ENCODE results near the gene LEKR1.

Gene LEKR1

DNA sequence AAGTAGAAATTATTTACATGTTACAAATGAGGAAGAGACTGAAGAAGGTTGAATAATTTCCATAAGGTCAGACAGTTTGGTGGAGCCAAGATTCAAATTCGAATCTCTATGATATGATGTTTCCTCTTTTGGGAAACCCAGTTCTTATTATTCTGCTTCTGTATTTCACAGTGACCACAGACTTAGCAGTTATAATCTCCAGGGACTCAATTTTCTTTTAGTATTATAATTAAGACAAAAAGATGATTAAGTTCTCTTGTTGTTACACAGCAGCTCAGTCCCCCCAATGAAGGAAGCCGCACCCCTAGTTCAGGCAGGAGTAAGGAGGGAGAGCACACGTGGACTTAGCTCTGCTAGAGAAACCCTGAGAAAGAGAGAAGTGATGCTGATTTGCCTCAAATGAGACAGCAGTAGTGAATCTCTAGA lies 203.2 kb downstream of the LEKR1 start:
- H3K9ac ChIP-seq (ENCODE audit: low read length), result no peak overlapping the region
- no peaks in the 10 kb centered on the region for H3K36me3 ChIP-seq (replicated peaks; ENCODE audit: insufficient read depth, low read length)
- no peaks in the 10 kb centered on the region for H3K4me1 ChIP-seq (ENCODE audit: low read length)
- H3K9me3 ChIP-seq (replicated peaks; ENCODE audit: insufficient read depth, low read length), result no peaks in the 10 kb centered on the region
- H3K4me3 ChIP-seq (ENCODE audit: low read length), result no peak overlapping the region
- no peaks in the 10 kb centered on the region for H3K79me2 ChIP-seq (ENCODE audit: low read length)
- no peak overlapping the region for H3K4me2 ChIP-seq (ENCODE audit: low read depth, low read length)
- no peaks in the 10 kb centered on the region for H3K27me3 ChIP-seq (replicated peaks; ENCODE audit: insufficient read depth, low read length)
- no peaks in the 10 kb centered on the region for H3F3A ChIP-seq (ENCODE audit: insufficient read depth, low read length)
- H3K27ac ChIP-seq (ENCODE audit: low read length), result no peak overlapping the region
- H3K9me2 ChIP-seq (replicated peaks; ENCODE audit: insufficient read depth, low read length), result no peaks in the 10 kb centered on the region
- DNase-seq, result no peak
- no peak overlapping the region for H2AFZ ChIP-seq (ENCODE audit: low read length)
- no peak for TF ChIP-seq CTCF (IDR thresholded peaks at IDR 0.05; ENCODE audit: low read length)
- TF ChIP-seq EZH2phosphoT487 (IDR thresholded peaks at IDR 0.05; ENCODE audit: low read length), result no peak
- TF ChIP-seq EZH2 (optimal IDR thresholded peaks at IDR 0.05; ENCODE audit: low read depth, low read length), result no peak
- no peaks in the 10 kb centered on the region for H4K20me1 ChIP-seq (ENCODE audit: insufficient read depth, low read length)

GRCh38 chr3:157030712-157031111 lies 204.6 kb downstream of the LEKR1 start:
- Histone ChIP-seq H3K4me1 (ENCODE audit: low read length) (no peaks in the 10 kb centered on the region), H3K4me2 (ENCODE audit: low read depth, low read length) (no peak overlapping the region), H3F3A (ENCODE audit: insufficient read depth, low read length) (no peaks in the 10 kb centered on the region), H3K79me2 (ENCODE audit: low read length) (no peaks in the 10 kb centered on the region), H3K36me3 (replicated peaks; ENCODE audit: insufficient read depth, low read length) (no peaks in the 10 kb centered on the region), H3K9me3 (replicated peaks; ENCODE audit: insufficient read depth, low read length) (no peaks in the 10 kb centered on the region), H3K9ac (ENCODE audit: low read length) (no peak overlapping the region), H3K4me3 (ENCODE audit: low read length) (no peak overlapping the region), H2AFZ (ENCODE audit: low read length) (no peak overlapping the region), H3K27me3 (replicated peaks; ENCODE audit: insufficient read depth, low read length) (no peaks in the 10 kb centered on the region), H3K9me2 (replicated peaks; ENCODE audit: insufficient read depth, low read length) (no peaks in the 10 kb centered on the region), H3K27ac (ENCODE audit: low read length) (no peak overlapping the region), H4K20me1 (ENCODE audit: insufficient read depth, low read length) (no peaks in the 10 kb centered on the region)
- TF ChIP-seq CTCF (IDR thresholded peaks at IDR 0.05; ENCODE audit: low read length) (no peak), EZH2 (optimal IDR thresholded peaks at IDR 0.05; ENCODE audit: low read depth, low read length) (no peak), EZH2phosphoT487 (IDR thresholded peaks at IDR 0.05; ENCODE audit: low read length) (no peak)
- DNase-seq, result no peak

DNA sequence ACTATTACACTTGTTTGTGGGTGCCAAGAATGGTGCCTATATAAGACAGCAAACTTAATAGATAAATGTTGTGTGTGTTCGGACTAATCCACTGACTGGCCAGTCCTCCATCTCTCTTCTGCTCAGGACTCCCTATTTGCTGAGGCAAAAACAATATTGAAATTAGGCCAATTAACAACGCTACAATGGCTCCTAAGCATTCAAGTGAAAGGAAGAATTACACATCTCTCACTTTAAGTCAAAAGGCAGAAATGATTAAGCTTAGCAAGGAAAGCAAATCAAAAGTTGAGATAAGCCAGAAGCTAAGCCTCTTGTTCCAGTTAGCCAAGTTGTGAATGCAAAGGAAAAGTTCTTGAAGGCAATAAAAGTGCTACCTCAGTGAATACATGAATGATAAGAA lies 206.8 kb downstream of the LEKR1 start:
- Histone ChIP-seq H3K9ac (ENCODE audit: low read length) (no peak overlapping the region), H3F3A (ENCODE audit: insufficient read depth, low read length) (no peaks in the 10 kb centered on the region), H3K27me3 (replicated peaks; ENCODE audit: insufficient read depth, low read length) (no peaks in the 10 kb centered on the region), H4K20me1 (ENCODE audit: insufficient read depth, low read length) (no peaks in the 10 kb centered on the region), H3K9me2 (replicated peaks; ENCODE audit: insufficient read depth, low read length) (no peaks in the 10 kb centered on the region), H3K4me1 (ENCODE audit: low read length) (no peaks in the 10 kb centered on the region), H3K27ac (ENCODE audit: low read length) (no peak overlapping the region), H3K79me2 (ENCODE audit: low read length) (no peaks in the 10 kb centered on the region), H3K4me2 (ENCODE audit: low read depth, low read length) (no peak overlapping the region), H2AFZ (ENCODE audit: low read length) (no peak overlapping the region), H3K4me3 (ENCODE audit: low read length) (no peak overlapping the region), H3K36me3 (replicated peaks; ENCODE audit: insufficient read depth, low read length) (no peaks in the 10 kb centered on the region), H3K9me3 (replicated peaks; ENCODE audit: insufficient read depth, low read length) (no peaks in the 10 kb centered on the region)
- no peak for DNase-seq
- TF ChIP-seq EZH2 (optimal IDR thresholded peaks at IDR 0.05; ENCODE audit: low read depth, low read length) (no peak), EZH2phosphoT487 (IDR thresholded peaks at IDR 0.05; ENCODE audit: low read length) (no peak), CTCF (IDR thresholded peaks at IDR 0.05; ENCODE audit: low read length) (no peak)
